Measurements from ENCODE around the gene AUTS2.

Gene AUTS2

DNA sequence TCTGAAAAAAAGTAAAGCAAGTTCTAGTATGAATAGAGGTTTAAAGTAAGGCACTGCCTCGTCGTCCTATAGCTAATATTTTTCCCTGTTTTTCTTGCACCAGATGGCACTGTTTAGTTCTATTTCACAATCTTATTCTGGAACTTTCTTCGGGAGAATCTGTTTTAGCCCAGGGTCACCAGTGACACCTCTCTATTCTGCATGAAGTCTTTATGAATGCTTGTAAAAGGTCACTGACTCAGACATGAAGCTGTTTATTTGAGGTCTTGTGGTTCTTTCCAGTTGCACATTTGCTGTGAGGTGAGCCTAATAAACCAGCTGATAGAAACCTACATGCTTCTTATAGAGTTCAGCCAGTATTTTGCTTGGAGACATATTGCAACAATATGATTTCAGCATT is 444.3 kb downstream of the AUTS2 start:
- no peak for DNase-seq (ENCODE audit: insufficient read length)
- TF ChIP-seq TAF1 (IDR thresholded peaks at IDR 0.05; ENCODE audit: borderline replicate concordance, low read depth, low read length): no peak
- TF ChIP-seq POLR2A (IDR thresholded peaks at IDR 0.05; ENCODE audit: low read depth, low read length): no peak
- TF ChIP-seq POLR2AphosphoS5 (IDR thresholded peaks at IDR 0.05; ENCODE audit: low read depth, low read length): no peak
- FAIRE-seq: no peak

DNA sequence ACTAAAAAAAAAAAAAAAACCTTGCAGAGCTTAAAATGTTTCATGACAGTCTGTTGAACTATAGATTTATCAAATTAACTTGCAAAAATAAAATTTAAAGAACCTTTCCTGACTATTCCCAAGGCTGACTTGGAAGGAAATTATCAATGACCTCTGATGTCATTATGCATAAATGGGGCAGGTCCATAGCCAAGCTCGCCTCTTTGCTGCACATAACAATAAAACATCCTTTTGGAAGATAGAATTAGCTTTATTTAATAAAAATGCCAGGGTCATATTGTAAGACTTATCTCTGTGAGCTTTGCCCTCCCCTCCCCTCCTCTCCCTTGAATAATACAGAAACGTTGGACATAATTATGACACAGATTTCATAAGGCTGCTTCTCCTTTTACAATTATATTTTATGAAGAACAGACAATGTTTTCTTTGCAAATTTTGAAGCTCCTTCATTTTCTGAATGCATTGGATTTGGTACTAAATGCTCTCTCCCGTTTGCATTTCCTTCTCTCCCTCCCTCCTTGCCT is 444.8 kb downstream of the AUTS2 start:
- DNase-seq (ENCODE audit: insufficient read length) (no peak), FAIRE-seq (no peak)
- TF ChIP-seq POLR2A (IDR thresholded peaks at IDR 0.05; ENCODE audit: low read depth, low read length): no peak
- TF ChIP-seq POLR2AphosphoS5 (IDR thresholded peaks at IDR 0.05; ENCODE audit: low read depth, low read length): no peak
- no peak for TF ChIP-seq TAF1 (IDR thresholded peaks at IDR 0.05; ENCODE audit: borderline replicate concordance, low read depth, low read length)

DNA sequence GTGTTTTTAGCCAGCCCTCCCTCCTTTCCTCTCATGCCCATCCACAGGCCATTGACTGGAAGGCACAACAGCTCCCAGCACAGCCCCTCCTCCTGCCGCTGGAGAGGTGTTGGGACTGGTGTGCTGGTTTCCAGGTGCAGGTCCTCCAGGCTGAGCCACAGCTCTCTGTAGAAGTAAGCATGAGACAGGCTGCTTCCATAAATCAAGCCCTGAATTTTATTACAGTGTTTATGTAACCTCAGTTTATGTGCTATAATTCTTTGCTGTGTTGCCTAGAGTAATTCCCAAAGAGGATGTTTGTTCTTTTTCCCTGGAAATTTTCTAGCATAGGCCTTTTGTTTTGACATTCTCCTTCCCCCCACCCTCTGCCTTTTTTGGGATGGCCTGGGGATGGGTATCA is 445.8 kb downstream of the AUTS2 start:
- FAIRE-seq (no peak), DNase-seq (ENCODE audit: insufficient read length) (no peak)
- TF ChIP-seq TAF1 (IDR thresholded peaks at IDR 0.05; ENCODE audit: borderline replicate concordance, low read depth, low read length) (no peak), POLR2AphosphoS5 (IDR thresholded peaks at IDR 0.05; ENCODE audit: low read depth, low read length) (no peak), POLR2A (IDR thresholded peaks at IDR 0.05; ENCODE audit: low read depth, low read length) (no peak)

DNA sequence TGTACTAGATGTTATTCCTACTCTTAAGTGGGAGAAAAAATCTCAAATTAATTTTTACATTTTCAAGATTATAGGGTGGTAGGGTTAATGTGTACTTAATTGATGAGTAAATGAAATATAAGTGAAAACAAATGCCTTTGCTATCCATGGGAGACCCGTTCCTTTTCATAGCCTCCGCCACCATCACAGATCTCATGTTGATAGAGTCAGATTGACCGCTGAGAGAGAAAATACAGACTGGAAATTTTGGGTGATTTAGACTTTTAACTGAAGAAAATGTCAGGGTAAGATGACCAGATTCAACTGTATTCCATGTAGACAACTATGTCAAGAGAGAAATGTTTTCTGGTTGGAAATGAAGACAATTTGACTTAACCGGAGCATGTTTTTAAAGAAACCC is 446.2 kb downstream of the AUTS2 start:
- FAIRE-seq (no peak), DNase-seq (ENCODE audit: insufficient read length) (no peak)
- TF ChIP-seq TAF1 (IDR thresholded peaks at IDR 0.05; ENCODE audit: borderline replicate concordance, low read depth, low read length) (no peak), POLR2AphosphoS5 (IDR thresholded peaks at IDR 0.05; ENCODE audit: low read depth, low read length) (no peak), POLR2A (IDR thresholded peaks at IDR 0.05; ENCODE audit: low read depth, low read length) (no peak)

DNA sequence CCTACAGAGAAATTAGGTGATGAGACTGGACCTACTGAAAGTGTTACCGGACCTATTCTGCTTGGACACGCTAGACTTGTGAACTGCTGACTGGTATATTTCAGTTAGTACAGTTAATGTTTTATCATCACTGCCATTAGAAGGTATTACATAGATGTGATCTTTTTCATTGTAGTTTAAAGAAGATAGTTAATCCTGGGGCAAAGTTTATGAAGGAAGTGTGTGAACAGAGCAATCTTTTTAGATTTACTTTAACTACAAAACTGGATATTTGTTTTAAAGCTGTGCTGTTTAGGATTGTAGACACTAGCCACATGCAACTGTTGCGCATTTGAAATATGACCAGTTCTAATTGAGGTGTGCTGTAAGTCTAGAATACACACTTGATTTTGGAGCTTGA is 446.7 kb downstream of the AUTS2 start:
- DNase-seq (ENCODE audit: insufficient read length) (no peak), FAIRE-seq (no peak)
- TF ChIP-seq POLR2AphosphoS5 (IDR thresholded peaks at IDR 0.05; ENCODE audit: low read depth, low read length): no peak
- no peak for TF ChIP-seq POLR2A (IDR thresholded peaks at IDR 0.05; ENCODE audit: low read depth, low read length)
- no peak for TF ChIP-seq TAF1 (IDR thresholded peaks at IDR 0.05; ENCODE audit: borderline replicate concordance, low read depth, low read length)

DNA sequence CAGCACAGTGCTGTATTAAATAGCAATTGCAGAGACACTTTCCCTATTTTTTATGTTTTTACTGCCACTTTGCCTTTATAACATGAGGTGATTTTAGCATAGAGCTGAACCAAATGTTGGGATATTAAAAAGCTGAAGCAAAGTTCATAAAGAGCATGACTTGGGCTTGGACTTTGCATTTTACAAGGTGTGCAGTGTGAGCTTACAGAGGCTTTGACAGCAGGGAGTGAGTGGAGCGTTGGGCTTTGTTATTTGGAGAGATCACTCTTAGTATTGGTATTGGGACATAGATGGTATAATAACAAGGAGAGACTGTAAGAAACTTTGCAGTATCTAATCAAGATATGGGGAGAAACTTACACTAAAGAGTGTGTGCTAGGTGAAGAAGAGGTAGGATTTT is 449.1 kb downstream of the AUTS2 start:
- no peak for FAIRE-seq
- TF ChIP-seq TAF1 (IDR thresholded peaks at IDR 0.05; ENCODE audit: borderline replicate concordance, low read depth, low read length) (no peak), POLR2A (IDR thresholded peaks at IDR 0.05; ENCODE audit: low read depth, low read length) (no peak), POLR2AphosphoS5 (IDR thresholded peaks at IDR 0.05; ENCODE audit: low read depth, low read length) (no peak)
- no peak for DNase-seq (ENCODE audit: insufficient read length)

DNA sequence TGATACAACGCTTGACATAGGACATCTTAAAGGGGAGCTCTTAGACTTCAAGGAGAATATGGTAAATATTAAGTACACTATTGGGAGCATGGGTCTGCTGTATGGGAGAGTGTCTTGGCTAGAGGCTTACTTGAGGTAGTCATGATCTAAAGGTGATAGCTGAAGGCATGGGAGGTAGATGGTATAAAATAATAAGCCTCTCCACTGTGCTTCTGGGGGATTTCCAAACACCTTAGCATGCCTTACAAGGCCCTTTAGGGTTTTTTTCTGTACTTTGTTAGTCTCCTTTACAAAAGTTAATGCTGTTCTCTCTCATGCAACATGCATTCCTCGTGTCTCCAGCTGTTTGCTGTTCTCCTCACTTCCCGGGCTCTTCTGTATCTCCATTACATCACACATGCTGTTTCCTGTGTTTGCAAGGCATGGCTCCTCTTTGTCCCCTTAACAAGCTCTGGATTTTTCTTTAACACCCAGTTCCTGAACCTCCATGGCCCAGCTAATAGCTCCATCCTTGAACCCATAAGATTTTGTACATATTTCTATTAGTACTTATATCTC is 449.7 kb downstream of the AUTS2 start:
- TF ChIP-seq POLR2A (IDR thresholded peaks at IDR 0.05; ENCODE audit: low read depth, low read length): no peak
- TF ChIP-seq TAF1 (IDR thresholded peaks at IDR 0.05; ENCODE audit: borderline replicate concordance, low read depth, low read length): no peak
- no peak for TF ChIP-seq POLR2AphosphoS5 (IDR thresholded peaks at IDR 0.05; ENCODE audit: low read depth, low read length)
- FAIRE-seq (no peak), DNase-seq (ENCODE audit: insufficient read length) (no peak)

DNA sequence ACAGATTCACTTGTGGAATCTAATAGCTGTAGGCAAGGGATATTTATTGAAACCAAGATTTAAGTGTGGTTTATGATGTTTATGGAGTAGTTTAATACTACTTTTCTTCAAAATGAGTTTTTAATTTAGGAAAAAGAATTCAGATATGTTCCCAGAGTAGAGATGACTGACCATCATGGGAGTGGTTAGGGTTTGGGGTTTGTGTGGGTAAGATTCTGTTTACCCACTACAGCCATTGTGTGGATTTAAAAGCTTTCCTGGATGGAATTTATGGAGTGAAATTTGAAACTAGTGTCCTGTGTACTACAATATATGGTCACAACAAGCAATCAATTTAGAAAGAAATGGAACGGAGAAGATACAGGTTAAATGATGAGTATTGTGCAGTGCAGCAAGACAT is 453.5 kb downstream of the AUTS2 start:
- no peak for FAIRE-seq
- no peak for DNase-seq (ENCODE audit: insufficient read length)
- TF ChIP-seq POLR2AphosphoS5 (IDR thresholded peaks at IDR 0.05; ENCODE audit: low read depth, low read length) (no peak), POLR2A (IDR thresholded peaks at IDR 0.05; ENCODE audit: low read depth, low read length) (no peak), TAF1 (IDR thresholded peaks at IDR 0.05; ENCODE audit: borderline replicate concordance, low read depth, low read length) (no peak)

DNA sequence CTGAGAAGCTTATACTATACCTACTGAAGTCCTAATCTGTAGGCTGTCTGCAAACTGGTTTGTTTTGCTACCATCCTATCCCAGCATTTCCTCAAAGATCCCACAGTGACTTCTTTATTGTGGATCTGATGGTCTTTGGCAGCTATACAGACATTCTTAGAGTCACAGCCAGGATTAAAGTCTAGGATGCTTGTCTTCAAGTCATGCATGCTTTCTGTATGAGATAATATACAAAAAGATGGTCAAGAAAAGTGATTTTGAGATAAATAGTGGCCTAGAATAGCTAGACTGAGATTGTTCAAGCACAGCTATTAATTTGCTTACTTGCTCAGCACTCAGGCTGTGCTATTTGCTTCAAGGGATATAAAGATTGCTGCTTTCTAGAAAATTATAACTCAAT is 454.4 kb downstream of the AUTS2 start:
- DNase-seq (ENCODE audit: insufficient read length) (no peak), FAIRE-seq (no peak)
- no peak for TF ChIP-seq POLR2A (IDR thresholded peaks at IDR 0.05; ENCODE audit: low read depth, low read length)
- no peak for TF ChIP-seq POLR2AphosphoS5 (IDR thresholded peaks at IDR 0.05; ENCODE audit: low read depth, low read length)
- TF ChIP-seq TAF1 (IDR thresholded peaks at IDR 0.05; ENCODE audit: borderline replicate concordance, low read depth, low read length): no peak

DNA sequence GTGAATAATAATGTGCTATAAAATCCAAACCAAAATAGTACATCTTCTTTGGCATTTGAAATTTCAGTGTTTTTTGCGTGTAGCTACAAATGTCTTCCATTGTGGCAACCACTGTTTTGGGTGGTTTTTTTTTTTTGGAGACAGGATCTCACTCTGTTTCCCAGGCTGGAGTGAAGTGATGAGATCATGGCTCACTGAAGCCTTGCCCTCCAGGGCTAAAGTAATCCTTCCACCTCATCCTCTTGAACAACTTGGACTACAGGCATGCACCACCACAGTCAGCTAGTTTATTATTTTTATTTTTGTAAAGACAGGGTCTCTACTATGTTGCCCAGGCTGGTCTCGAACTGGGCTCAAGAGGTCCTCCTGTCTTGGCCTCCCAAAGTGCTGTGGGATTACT is 455.1 kb downstream of the AUTS2 start:
- no peak for TF ChIP-seq POLR2AphosphoS5 (IDR thresholded peaks at IDR 0.05; ENCODE audit: low read depth, low read length)
- TF ChIP-seq POLR2A (IDR thresholded peaks at IDR 0.05; ENCODE audit: low read depth, low read length): no peak
- TF ChIP-seq TAF1 (IDR thresholded peaks at IDR 0.05; ENCODE audit: borderline replicate concordance, low read depth, low read length): no peak
- DNase-seq (ENCODE audit: insufficient read length): no peak
- no peak for FAIRE-seq

DNA sequence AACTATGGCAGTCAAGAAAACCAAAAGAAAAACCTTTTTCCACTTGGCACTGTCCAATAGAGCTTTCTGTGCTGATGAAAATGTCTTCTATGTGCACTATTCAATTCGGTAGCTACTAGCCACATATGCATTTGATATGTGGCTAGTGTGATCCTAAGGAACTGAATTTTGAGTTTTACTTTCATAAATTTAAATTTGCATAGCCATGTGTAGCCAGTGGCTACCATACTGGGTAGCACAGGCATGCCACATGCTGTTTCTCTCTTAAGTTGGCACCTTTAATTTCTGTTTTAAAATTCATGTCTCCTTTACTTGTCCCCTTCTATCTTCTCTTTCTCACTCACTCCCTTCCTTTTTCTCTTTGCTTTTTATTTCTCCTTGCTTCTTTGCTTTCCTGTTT is 455.7 kb downstream of the AUTS2 start:
- no peak for DNase-seq (ENCODE audit: insufficient read length)
- FAIRE-seq: no peak
- no peak for TF ChIP-seq TAF1 (IDR thresholded peaks at IDR 0.05; ENCODE audit: borderline replicate concordance, low read depth, low read length)
- no peak for TF ChIP-seq POLR2AphosphoS5 (IDR thresholded peaks at IDR 0.05; ENCODE audit: low read depth, low read length)
- TF ChIP-seq POLR2A (IDR thresholded peaks at IDR 0.05; ENCODE audit: low read depth, low read length): no peak

DNA sequence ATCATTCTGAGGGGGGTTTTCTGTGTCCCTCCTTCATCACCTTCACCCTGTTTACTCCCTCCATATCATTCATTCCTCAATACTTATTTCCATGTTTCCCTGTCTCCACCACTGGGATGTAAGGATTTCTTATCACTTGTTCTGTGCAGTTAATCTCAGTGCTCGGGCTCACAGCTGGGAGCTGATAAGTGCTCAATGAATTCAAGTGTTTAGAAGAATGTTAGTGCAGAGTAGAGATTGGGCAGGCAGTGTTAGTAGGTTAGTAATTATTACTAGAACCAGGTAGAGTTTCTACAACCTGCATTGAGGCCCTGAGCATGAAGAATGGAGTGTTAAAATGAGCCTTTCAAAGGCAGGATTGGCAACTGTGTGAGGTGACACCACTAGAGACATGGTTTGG is 458.1 kb downstream of the AUTS2 start:
- FAIRE-seq: no peak
- no peak for DNase-seq (ENCODE audit: insufficient read length)
- no peak for TF ChIP-seq POLR2AphosphoS5 (IDR thresholded peaks at IDR 0.05; ENCODE audit: low read depth, low read length)
- TF ChIP-seq POLR2A (IDR thresholded peaks at IDR 0.05; ENCODE audit: low read depth, low read length): no peak
- no peak for TF ChIP-seq TAF1 (IDR thresholded peaks at IDR 0.05; ENCODE audit: borderline replicate concordance, low read depth, low read length)
